ENCODE measurements around the gene TFF1.

Gene TFF1

DNA sequence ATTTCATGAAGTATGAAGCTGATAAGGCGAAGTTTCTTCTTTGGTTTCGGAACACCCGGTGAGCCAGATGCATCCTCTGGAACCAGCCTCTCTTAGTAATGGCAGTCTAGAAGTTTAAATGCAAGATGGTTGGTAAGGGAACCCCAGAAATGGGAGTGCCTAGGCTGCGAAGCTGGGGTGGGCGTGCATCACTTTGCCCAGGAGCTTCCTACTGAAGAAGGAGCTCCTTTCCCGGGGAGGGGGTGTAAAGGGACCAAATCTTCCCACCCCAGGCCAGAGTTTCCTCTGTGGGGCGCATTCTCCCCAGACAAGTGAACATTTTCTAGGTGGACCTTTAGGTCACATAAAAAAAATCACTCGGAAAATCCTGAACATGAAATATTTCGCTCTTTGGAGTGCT, 19.9 kb downstream of the TFF1 start:
- no peak for TF ChIP-seq FOXP2 (optimal IDR thresholded peaks at IDR 0.05; ENCODE audit: borderline replicate concordance, extremely low read depth, extremely low read length, insufficient read depth)
- no peak for TF ChIP-seq POLR2AphosphoS5 (IDR thresholded peaks at IDR 0.05; ENCODE audit: low read depth, low read length)
- TF ChIP-seq, protein P1, sequence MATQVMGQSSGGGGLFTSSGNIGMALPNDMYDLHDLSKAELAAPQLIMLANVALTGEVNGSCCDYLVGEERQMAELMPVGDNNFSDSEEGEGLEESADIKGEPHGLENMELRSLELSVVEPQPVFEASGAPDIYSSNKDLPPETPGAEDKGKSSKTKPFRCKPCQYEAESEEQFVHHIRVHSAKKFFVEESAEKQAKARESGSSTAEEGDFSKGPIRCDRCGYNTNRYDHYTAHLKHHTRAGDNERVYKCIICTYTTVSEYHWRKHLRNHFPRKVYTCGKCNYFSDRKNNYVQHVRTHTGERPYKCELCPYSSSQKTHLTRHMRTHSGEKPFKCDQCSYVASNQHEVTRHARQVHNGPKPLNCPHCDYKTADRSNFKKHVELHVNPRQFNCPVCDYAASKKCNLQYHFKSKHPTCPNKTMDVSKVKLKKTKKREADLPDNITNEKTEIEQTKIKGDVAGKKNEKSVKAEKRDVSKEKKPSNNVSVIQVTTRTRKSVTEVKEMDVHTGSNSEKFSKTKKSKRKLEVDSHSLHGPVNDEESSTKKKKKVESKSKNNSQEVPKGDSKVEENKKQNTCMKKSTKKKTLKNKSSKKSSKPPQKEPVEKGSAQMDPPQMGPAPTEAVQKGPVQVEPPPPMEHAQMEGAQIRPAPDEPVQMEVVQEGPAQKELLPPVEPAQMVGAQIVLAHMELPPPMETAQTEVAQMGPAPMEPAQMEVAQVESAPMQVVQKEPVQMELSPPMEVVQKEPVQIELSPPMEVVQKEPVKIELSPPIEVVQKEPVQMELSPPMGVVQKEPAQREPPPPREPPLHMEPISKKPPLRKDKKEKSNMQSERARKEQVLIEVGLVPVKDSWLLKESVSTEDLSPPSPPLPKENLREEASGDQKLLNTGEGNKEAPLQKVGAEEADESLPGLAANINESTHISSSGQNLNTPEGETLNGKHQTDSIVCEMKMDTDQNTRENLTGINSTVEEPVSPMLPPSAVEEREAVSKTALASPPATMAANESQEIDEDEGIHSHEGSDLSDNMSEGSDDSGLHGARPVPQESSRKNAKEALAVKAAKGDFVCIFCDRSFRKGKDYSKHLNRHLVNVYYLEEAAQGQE (IDR thresholded peaks at IDR 0.05; ENCODE audit: insufficient read depth in 1 of 2, low read depth in 2 of 2, low read length in 2 of 2): no peak
- no peak for TF ChIP-seq TAF1 (IDR thresholded peaks at IDR 0.05; ENCODE audit: borderline replicate concordance, insufficient read depth, low read length)
- TF ChIP-seq SIN3A (IDR thresholded peaks at IDR 0.05; ENCODE audit: borderline replicate concordance, insufficient read depth, low read length): no peak

DNA sequence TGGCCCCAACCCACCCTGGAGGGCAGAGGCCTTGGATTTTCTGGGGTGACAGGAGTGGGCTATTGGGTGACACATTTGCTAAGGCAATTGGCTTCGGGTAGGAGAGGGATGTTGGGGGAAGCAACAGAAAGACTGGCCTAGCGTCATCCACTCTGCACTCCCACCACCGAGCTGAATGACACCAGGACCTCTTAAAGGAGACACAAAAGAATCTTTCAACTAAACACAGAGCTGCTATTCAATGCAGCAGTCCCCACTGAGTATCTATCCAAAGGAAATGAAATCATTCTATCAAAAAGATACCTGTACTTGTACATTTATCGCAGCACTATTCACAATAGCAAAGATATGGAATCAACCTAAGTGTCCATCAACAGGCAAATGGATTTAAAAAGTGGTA, 21.7 kb downstream of the TFF1 start:
- TF ChIP-seq SIN3A (IDR thresholded peaks at IDR 0.05; ENCODE audit: borderline replicate concordance, insufficient read depth, low read length) (no peak), FOXP2 (optimal IDR thresholded peaks at IDR 0.05; ENCODE audit: borderline replicate concordance, extremely low read depth, extremely low read length, insufficient read depth) (no peak), POLR2AphosphoS5 (IDR thresholded peaks at IDR 0.05; ENCODE audit: low read depth, low read length) (no peak), TAF1 (IDR thresholded peaks at IDR 0.05; ENCODE audit: borderline replicate concordance, insufficient read depth, low read length) (no peak)
- TF ChIP-seq, protein P1 (IDR thresholded peaks at IDR 0.05; ENCODE audit: insufficient read depth in 1 of 2, low read depth in 2 of 2, low read length in 2 of 2): no peak

DNA sequence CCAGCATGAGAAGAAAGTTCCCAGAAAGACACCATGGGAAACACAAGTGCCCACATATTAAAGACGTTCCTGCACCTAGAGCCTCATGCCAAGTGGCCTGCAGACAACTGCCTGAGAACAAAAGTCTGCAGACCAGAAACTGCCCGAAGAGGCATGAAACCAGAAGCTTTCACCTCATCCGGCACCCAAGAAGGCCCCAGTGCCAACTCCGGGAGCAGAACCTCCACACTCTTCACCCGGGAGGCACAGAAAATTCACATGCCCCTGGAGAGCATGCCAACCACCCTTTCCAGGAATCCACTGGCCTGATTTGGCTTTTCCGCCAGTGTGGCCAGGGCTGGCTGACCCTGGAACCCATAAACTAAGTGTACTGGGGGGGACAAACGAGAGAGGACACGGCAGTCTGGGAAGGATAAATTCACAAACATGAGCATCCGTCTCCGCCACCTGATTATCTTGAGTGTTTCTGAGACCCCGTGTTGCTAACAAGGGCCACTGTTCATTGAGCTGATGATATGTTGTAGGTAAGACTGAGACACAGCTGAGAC, 22.3 kb downstream of the TFF1 start:
- TF ChIP-seq POLR2AphosphoS5 (IDR thresholded peaks at IDR 0.05; ENCODE audit: low read depth, low read length) (no peak), FOXP2 (optimal IDR thresholded peaks at IDR 0.05; ENCODE audit: borderline replicate concordance, extremely low read depth, extremely low read length, insufficient read depth) (no peak), TAF1 (IDR thresholded peaks at IDR 0.05; ENCODE audit: borderline replicate concordance, insufficient read depth, low read length) (no peak)

DNA sequence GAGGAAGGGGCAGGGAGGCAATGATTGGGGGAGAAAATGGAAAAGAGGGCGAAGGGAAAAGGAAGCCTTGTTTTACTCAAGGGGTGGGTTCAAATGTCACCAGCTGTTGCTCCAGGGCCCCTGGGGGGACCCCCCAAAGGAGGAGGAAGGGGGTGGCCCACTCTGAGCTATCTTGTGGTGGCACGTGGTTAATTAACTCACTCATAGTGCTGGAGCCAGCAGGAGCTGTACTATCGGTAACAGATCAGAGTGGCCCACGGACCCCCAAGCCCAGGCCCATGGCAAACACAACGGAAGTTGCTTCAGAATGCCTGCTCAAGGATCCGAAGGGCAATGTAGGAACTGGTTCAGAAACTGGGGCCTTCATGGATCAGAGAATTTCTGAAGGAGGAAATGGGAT, 22.8 kb downstream of the TFF1 start:
- no peak for TF ChIP-seq TAF1 (IDR thresholded peaks at IDR 0.05; ENCODE audit: borderline replicate concordance, insufficient read depth, low read length)
- no peak for TF ChIP-seq POLR2AphosphoS5 (IDR thresholded peaks at IDR 0.05; ENCODE audit: low read depth, low read length)
- TF ChIP-seq FOXP2 (optimal IDR thresholded peaks at IDR 0.05; ENCODE audit: borderline replicate concordance, extremely low read depth, extremely low read length, insufficient read depth): no peak
- no peak for TF ChIP-seq SIN3A (IDR thresholded peaks at IDR 0.05; ENCODE audit: borderline replicate concordance, insufficient read depth, low read length)
- TF ChIP-seq, protein P1 (IDR thresholded peaks at IDR 0.05; ENCODE audit: insufficient read depth in 1 of 2, low read depth in 2 of 2, low read length in 2 of 2): no peak

DNA sequence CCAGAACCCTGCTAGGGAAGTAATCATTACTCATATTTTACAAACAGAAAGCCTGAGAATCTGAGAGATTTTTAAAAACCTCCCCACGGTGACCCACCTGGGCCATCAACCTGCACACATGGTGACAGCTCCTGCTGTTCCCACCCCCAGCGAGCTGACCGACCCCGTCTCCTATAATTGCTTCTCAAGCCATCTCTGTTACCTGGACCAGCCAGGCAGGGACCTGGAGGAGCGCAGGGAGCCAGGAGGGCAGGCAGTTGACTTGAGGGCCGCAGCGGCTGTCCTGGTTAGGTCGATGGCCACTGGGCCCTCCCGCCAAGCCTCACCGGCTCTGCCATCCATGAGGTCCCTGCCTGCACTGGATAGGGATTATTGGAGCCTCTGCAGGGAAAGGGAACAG, 23.2 kb downstream of the TFF1 start:
- TF ChIP-seq POLR2AphosphoS5 (IDR thresholded peaks at IDR 0.05; ENCODE audit: low read depth, low read length): no peak
- no peak for TF ChIP-seq TAF1 (IDR thresholded peaks at IDR 0.05; ENCODE audit: borderline replicate concordance, insufficient read depth, low read length)
- TF ChIP-seq, protein P1 (IDR thresholded peaks at IDR 0.05; ENCODE audit: insufficient read depth in 1 of 2, low read depth in 2 of 2, low read length in 2 of 2): no peak
- no peak for TF ChIP-seq SIN3A (IDR thresholded peaks at IDR 0.05; ENCODE audit: borderline replicate concordance, insufficient read depth, low read length)
- TF ChIP-seq FOXP2 (optimal IDR thresholded peaks at IDR 0.05; ENCODE audit: borderline replicate concordance, extremely low read depth, extremely low read length, insufficient read depth): no peak
